GM23248 (cell line): Measurements from ENCODE around the gene SURF1.

Experiments used
- EZH2 ChIP-seq: fragments of 200-600 bp; sonication (generic); IDR thresholded peaks from 2 replicates; pipeline ENCODE4 v1.6.1; 2018; ENCODE audit warnings: antibody characterized with exemption, mild to moderate bottlenecking; ENCODE audit not compliant: insufficient read depth, poor library complexity, severe bottlenecking
- EZH2phosphoT487 ChIP-seq: fragments of 200-600 bp; sonication (generic); IDR thresholded peaks from 2 replicates; pipeline ENCODE4 v1.6.1; 2018; ENCODE audit warnings: antibody characterized with exemption, moderate library complexity, mild to moderate bottlenecking, low read depth; ENCODE audit not compliant: insufficient read depth

- TF ChIP-seq EZH2 (no peak), EZH2phosphoT487 (no peak)
These were observed 13.1 kb upstream of the SURF1 start for GRCh38 chr9:133369422-133369821.
